ENCODE measurements around the gene FNIP1. TPM values are rescaled to one million over a fixed set of nuclear protein-coding genes. Genes with fewer than 3 reads are reported as not detected.
"Not testable (repeated sequence)": the region's sequence is repeated elsewhere in the genome, so short reads cannot be mapped to it uniquely, and the experiment has no call there.

Gene FNIP1
- polyA plus RNA-seq, 1 donor from 2014 or later: 18.1 TPM

- no peak overlapping the region for H3K4me2 ChIP-seq (ENCODE audit: low read length)
- H3K36me3 ChIP-seq (ENCODE audit: insufficient read depth, low read length): no peaks in the 10 kb centered on the region
- no peaks in the 10 kb centered on the region for H3K9me2 ChIP-seq (ENCODE audit: insufficient read depth, low read length)
- H3K4me3 ChIP-seq (ENCODE audit: low read length): no peak overlapping the region
- no peaks in the 10 kb centered on the region for H3K27me3 ChIP-seq (ENCODE audit: insufficient read depth, low read depth, low read length)
- no peaks in the 10 kb centered on the region for H4K20me1 ChIP-seq (ENCODE audit: insufficient read depth)
- no peak for TF ChIP-seq RAD21 (conservative IDR thresholded peaks at IDR 0.05)
- TF ChIP-seq REST (IDR thresholded peaks at IDR 0.05; ENCODE audit: borderline replicate concordance): no peak
- no peak for TF ChIP-seq MXI1 (conservative IDR thresholded peaks at IDR 0.05; ENCODE audit: poor library complexity, severe bottlenecking)
- H2AFZ ChIP-seq (ENCODE audit: low read depth, low read length): no peak overlapping the region
- no peak overlapping the region for H3K9ac ChIP-seq (ENCODE audit: low read length)
- H3K79me2 ChIP-seq (replicated peaks; ENCODE audit: insufficient read depth, low read length): no peaks in the 10 kb centered on the region
- H3K9me3 ChIP-seq (ENCODE audit: low read length): no peaks in the 10 kb centered on the region
- no peak overlapping the region for H3K27ac ChIP-seq (ENCODE audit: low read length)
- H3F3A ChIP-seq (ENCODE audit: insufficient read depth, low read length, poor library complexity, severe bottlenecking): no peaks in the 10 kb centered on the region
Observed at GRCh38 chr5:131593921-131594320, 202.9 kb downstream of the FNIP1 start.

GRCh38 chr5:131593436-131593835 is 203.4 kb downstream of the FNIP1 start:
- H3F3A ChIP-seq (ENCODE audit: insufficient read depth, low read length, poor library complexity, severe bottlenecking); H3K4me3 ChIP-seq (ENCODE audit: low read length); H3K27me3 ChIP-seq (ENCODE audit: insufficient read depth, low read depth, low read length); H3K27ac ChIP-seq (ENCODE audit: low read length); H2AFZ ChIP-seq (ENCODE audit: low read depth, low read length); H3K36me3 ChIP-seq (ENCODE audit: insufficient read depth, low read length); H3K9ac ChIP-seq (ENCODE audit: low read length); H4K20me1 ChIP-seq (ENCODE audit: insufficient read depth); H3K9me2 ChIP-seq (ENCODE audit: insufficient read depth, low read length); H3K4me2 ChIP-seq (ENCODE audit: low read length); H3K9me3 ChIP-seq (ENCODE audit: low read length); H3K79me2 ChIP-seq (replicated peaks; ENCODE audit: insufficient read depth, low read length): not testable (repeated sequence)

Other genes with a start within 250 kb of the FNIP1 start
- 121 and 125 TPM in 2 replicates for gene RAPGEF6, start 161.8 kb downstream of the FNIP1 start, polyA plus RNA-seq
- not detected in 2 replicates for gene MEIKIN, start 148.6 kb upstream of the FNIP1 start, polyA plus RNA-seq
- 30.5 and 39.0 TPM in 2 replicates for gene ACSL6, start 214.6 kb upstream of the FNIP1 start, polyA plus RNA-seq

All from neural cell (in vitro differentiated cells).